ENCODE results near the gene MTMR4. TPM values are rescaled to one million over a fixed set of nuclear protein-coding genes. Genes with fewer than 3 reads are reported as not detected.

The MTMR4 gene
- total and polyA plus RNA-seq, 2 experiments from 2014 or later = 11.1 to 42.2 TPM

DNA sequence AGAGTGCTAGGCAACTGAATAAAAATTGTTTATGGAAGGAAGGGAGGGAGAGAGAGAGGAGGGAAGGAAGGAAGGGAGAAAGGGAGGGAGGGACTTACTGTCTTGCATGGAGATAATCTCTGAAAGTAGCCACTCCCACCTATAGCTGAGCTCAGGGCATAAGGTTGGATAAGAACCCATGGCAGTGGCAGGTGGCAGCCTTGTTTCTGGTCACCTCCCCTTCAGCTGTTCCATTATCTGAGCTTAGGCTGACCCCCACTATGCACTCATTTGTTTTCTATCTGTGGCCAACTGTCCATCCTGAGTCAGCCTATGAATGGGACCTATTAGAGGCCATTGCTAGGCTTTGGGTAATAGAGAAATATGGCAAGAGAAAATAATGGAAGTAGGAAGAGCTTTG lies 25.3 kb upstream of the MTMR4 start:
- no peak overlapping the region for H2AFZ ChIP-seq
- no peak overlapping the region for H3K4me2 ChIP-seq
- H3K27ac ChIP-seq (ENCODE audit: low read depth) = no peak overlapping the region
- Mint-ChIP-seq H3K4me1 (peaks cover 10% of the 10 kb centered on the region), H3K9me3 (no peaks in the 10 kb centered on the region), H3K36me3 (ENCODE audit: low read depth) (no peaks in the 10 kb centered on the region), H3K27ac (no peak overlapping the region), H3K27me3 (ENCODE audit: insufficient read depth, low read depth, poor library complexity) (peaks cover 3% of the 10 kb centered on the region), H3K4me3 (no peak overlapping the region)
- no peaks in the 10 kb centered on the region for H3K9me2 ChIP-seq (ENCODE audit: insufficient read depth)
- H4K20me1 ChIP-seq (replicated peaks; ENCODE audit: insufficient read depth) = no peaks in the 10 kb centered on the region
- TF ChIP-seq ZNF114 (CRISPR knock-in tag; IDR thresholded peaks at IDR 0.05) (no peak), CREB1 (CRISPR knock-in tag; IDR thresholded peaks at IDR 0.05; ENCODE audit: low read depth) (no peak), POLR2AphosphoS5 (IDR thresholded peaks at IDR 0.05; ENCODE audit: low read depth) (no peak), EZH2 (IDR thresholded peaks at IDR 0.05; ENCODE audit: low read depth, unreplicated experiment) (no peak), STAT1 (IDR thresholded peaks at IDR 0.05; ENCODE audit: unreplicated experiment) (no peak), JUNB (IDR thresholded peaks at IDR 0.05; ENCODE audit: unreplicated experiment) (no peak), NANOG (IDR thresholded peaks at IDR 0.05; ENCODE audit: borderline replicate concordance) (no peak)
- DNase-seq (ENCODE audit: low spot score) (no peak), ATAC-seq (no peak)
- H3K27me3 ChIP-seq (ENCODE audit: insufficient read depth) = no peaks in the 10 kb centered on the region
- no peak overlapping the region for H3K4me3 ChIP-seq
- no peaks in the 10 kb centered on the region for H3K4me1 ChIP-seq (ENCODE audit: insufficient read depth)
- no peaks in the 10 kb centered on the region for H3F3A ChIP-seq (replicated peaks; ENCODE audit: low read depth)
- H3K36me3 ChIP-seq (ENCODE audit: insufficient read depth) = no peaks in the 10 kb centered on the region
- H3K79me2 ChIP-seq (replicated peaks; ENCODE audit: insufficient read depth) = no peaks in the 10 kb centered on the region

DNA sequence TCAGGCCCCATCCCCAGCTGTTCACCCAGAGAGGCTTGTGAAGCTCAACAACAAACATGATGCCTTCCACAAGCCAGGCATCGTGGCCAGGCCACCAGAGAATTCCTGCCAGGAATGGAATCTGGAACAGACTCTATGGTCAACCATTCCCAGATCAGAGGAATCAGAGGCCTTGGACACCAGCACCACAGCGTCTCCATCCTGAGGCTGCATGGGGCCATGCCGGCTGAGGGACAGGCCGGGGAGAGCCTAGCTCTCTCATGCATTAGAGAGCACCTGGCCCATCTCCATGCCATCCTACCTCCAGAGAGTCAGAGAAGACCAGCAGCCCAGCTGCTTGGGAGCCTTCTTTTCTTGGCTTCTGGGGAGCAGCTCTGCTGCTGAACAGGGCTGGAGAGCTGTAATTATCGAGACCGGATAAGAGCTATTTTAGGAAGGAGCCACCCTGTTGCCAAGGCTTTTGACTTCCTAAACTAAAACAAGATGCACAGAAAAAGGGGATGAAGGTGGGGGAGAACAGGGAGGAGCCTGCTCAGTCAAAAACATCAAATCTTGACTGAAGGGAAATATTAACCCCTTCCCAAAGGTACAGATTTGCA lies 24.5 kb upstream of the MTMR4 start:
- H3K4me3 Mint-ChIP-seq = no peak overlapping the region
- no peak overlapping the region for H3K4me3 ChIP-seq
- no peak overlapping the region for H3K27ac ChIP-seq (ENCODE audit: low read depth)
- no peak overlapping the region for H3K27ac Mint-ChIP-seq
- no peak overlapping the region for H2AFZ ChIP-seq
- H3F3A ChIP-seq (replicated peaks; ENCODE audit: low read depth) = no peaks in the 10 kb centered on the region
- H3K4me1 Mint-ChIP-seq = peaks cover 18% of the 10 kb centered on the region
- ATAC-seq = no peak
- H3K4me2 ChIP-seq = no peak overlapping the region
- H4K20me1 ChIP-seq (replicated peaks; ENCODE audit: insufficient read depth) = no peaks in the 10 kb centered on the region
- DNase-seq (ENCODE audit: low spot score) = no peak
- H3K36me3 Mint-ChIP-seq (ENCODE audit: low read depth) = no peaks in the 10 kb centered on the region
- no peaks in the 10 kb centered on the region for H3K9me2 ChIP-seq (ENCODE audit: insufficient read depth)
- no peaks in the 10 kb centered on the region for H3K4me1 ChIP-seq (ENCODE audit: insufficient read depth)
- H3K36me3 ChIP-seq (ENCODE audit: insufficient read depth) = no peaks in the 10 kb centered on the region
- H3K27me3 ChIP-seq (ENCODE audit: insufficient read depth) = no peaks in the 10 kb centered on the region
- H3K9me3 Mint-ChIP-seq = no peaks in the 10 kb centered on the region
- H3K27me3 Mint-ChIP-seq (ENCODE audit: insufficient read depth, low read depth, poor library complexity) = peaks cover 6% of the 10 kb centered on the region
- TF ChIP-seq CREB1 (CRISPR knock-in tag; IDR thresholded peaks at IDR 0.05; ENCODE audit: low read depth) = no peak
- no peaks in the 10 kb centered on the region for H3K79me2 ChIP-seq (replicated peaks; ENCODE audit: insufficient read depth)

DNA sequence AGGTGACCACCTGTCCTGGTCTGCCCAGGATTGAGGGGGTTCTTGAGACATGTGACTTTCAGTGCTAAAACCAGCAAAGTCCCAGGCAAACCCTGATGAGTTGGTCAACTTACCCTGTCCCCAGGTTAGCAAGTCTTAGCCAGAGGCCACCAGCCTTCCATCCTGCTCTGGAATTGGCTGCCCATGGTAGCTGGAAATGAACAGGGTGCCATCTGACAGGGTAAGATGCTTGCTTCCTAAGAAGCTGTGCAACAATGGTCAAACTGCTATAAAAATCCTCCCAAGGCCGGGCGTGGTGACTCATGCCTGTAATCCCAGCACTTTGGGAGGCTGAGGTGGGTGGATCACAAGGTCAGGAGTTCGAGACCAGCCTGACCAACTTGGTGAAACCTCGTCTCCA lies 22.8 kb upstream of the MTMR4 start:
- Mint-ChIP-seq H3K9me3 (no peaks in the 10 kb centered on the region), H3K4me1 (peaks cover 31% of the 10 kb centered on the region), H3K4me3 (no peak overlapping the region), H3K27ac (no peak overlapping the region), H3K36me3 (ENCODE audit: low read depth) (no peaks in the 10 kb centered on the region), H3K27me3 (ENCODE audit: insufficient read depth, low read depth, poor library complexity) (peaks cover 13% of the 10 kb centered on the region)
- no peaks in the 10 kb centered on the region for H3K79me2 ChIP-seq (replicated peaks; ENCODE audit: insufficient read depth)
- no peaks in the 10 kb centered on the region for H3K9me2 ChIP-seq (ENCODE audit: insufficient read depth)
- H3F3A ChIP-seq (replicated peaks; ENCODE audit: low read depth) = no peaks in the 10 kb centered on the region
- 0 out of 2 replicates have a peak, but pooled peaks cover 9% of the 10 kb centered on the region for H3K27me3 ChIP-seq (ENCODE audit: insufficient read depth)
- peaks cover 4% of the 10 kb centered on the region; the same call in 1 of the 2 replicates for H3K4me1 ChIP-seq (ENCODE audit: insufficient read depth)
- DNase-seq (ENCODE audit: low spot score) (no peak), ATAC-seq (no peak)
- H3K27ac ChIP-seq (ENCODE audit: low read depth) = no peak overlapping the region
- H3K36me3 ChIP-seq (ENCODE audit: insufficient read depth) = no peaks in the 10 kb centered on the region
- no peak overlapping the region for H3K4me3 ChIP-seq
- no peak overlapping the region for H3K4me2 ChIP-seq
- H2AFZ ChIP-seq = no peak overlapping the region
- H4K20me1 ChIP-seq (replicated peaks; ENCODE audit: insufficient read depth) = no peaks in the 10 kb centered on the region
- TF ChIP-seq ZNF114 (CRISPR knock-in tag; IDR thresholded peaks at IDR 0.05) = no peak
- no peak for TF ChIP-seq ZNF331 (CRISPR knock-in tag; IDR thresholded peaks at IDR 0.05; ENCODE audit: low read depth)
- TF ChIP-seq, protein P1, sequence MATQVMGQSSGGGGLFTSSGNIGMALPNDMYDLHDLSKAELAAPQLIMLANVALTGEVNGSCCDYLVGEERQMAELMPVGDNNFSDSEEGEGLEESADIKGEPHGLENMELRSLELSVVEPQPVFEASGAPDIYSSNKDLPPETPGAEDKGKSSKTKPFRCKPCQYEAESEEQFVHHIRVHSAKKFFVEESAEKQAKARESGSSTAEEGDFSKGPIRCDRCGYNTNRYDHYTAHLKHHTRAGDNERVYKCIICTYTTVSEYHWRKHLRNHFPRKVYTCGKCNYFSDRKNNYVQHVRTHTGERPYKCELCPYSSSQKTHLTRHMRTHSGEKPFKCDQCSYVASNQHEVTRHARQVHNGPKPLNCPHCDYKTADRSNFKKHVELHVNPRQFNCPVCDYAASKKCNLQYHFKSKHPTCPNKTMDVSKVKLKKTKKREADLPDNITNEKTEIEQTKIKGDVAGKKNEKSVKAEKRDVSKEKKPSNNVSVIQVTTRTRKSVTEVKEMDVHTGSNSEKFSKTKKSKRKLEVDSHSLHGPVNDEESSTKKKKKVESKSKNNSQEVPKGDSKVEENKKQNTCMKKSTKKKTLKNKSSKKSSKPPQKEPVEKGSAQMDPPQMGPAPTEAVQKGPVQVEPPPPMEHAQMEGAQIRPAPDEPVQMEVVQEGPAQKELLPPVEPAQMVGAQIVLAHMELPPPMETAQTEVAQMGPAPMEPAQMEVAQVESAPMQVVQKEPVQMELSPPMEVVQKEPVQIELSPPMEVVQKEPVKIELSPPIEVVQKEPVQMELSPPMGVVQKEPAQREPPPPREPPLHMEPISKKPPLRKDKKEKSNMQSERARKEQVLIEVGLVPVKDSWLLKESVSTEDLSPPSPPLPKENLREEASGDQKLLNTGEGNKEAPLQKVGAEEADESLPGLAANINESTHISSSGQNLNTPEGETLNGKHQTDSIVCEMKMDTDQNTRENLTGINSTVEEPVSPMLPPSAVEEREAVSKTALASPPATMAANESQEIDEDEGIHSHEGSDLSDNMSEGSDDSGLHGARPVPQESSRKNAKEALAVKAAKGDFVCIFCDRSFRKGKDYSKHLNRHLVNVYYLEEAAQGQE (IDR thresholded peaks at IDR 0.05; ENCODE audit: unreplicated experiment) = no peak
- TF ChIP-seq, protein P2, sequence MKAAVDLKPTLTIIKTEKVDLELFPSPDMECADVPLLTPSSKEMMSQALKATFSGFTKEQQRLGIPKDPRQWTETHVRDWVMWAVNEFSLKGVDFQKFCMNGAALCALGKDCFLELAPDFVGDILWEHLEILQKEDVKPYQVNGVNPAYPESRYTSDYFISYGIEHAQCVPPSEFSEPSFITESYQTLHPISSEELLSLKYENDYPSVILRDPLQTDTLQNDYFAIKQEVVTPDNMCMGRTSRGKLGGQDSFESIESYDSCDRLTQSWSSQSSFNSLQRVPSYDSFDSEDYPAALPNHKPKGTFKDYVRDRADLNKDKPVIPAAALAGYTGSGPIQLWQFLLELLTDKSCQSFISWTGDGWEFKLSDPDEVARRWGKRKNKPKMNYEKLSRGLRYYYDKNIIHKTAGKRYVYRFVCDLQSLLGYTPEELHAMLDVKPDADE (IDR thresholded peaks at IDR 0.05) = no peak
- no peak for TF ChIP-seq EZH2 (IDR thresholded peaks at IDR 0.05; ENCODE audit: low read depth, unreplicated experiment)
- TF ChIP-seq JUNB (IDR thresholded peaks at IDR 0.05; ENCODE audit: unreplicated experiment) = no peak
- TF ChIP-seq STAT1 (IDR thresholded peaks at IDR 0.05; ENCODE audit: unreplicated experiment) = no peak
- TF ChIP-seq CREB1 (CRISPR knock-in tag; IDR thresholded peaks at IDR 0.05; ENCODE audit: low read depth) = no peak
- no peak for TF ChIP-seq POLR2AphosphoS5 (IDR thresholded peaks at IDR 0.05; ENCODE audit: low read depth)
- TF ChIP-seq EZH2phosphoT487 (IDR thresholded peaks at IDR 0.05; ENCODE audit: unreplicated experiment) = no peak

Data from GM23338 (cell line).